GM23248 (cell line): ENCODE results near the gene BTBD8.

Source experiments
- EZH2 ChIP-seq: fragments of 200-600 bp; sonication (generic); IDR thresholded peaks from 2 replicates; pipeline ENCODE4 v1.6.1; 2018; ENCODE audit warnings: antibody characterized with exemption, mild to moderate bottlenecking; ENCODE audit not compliant: insufficient read depth, poor library complexity, severe bottlenecking
- EZH2phosphoT487 ChIP-seq: fragments of 200-600 bp; sonication (generic); IDR thresholded peaks from 2 replicates; pipeline ENCODE4 v1.6.1; 2018; ENCODE audit warnings: antibody characterized with exemption, moderate library complexity, mild to moderate bottlenecking, low read depth; ENCODE audit not compliant: insufficient read depth

DNA sequence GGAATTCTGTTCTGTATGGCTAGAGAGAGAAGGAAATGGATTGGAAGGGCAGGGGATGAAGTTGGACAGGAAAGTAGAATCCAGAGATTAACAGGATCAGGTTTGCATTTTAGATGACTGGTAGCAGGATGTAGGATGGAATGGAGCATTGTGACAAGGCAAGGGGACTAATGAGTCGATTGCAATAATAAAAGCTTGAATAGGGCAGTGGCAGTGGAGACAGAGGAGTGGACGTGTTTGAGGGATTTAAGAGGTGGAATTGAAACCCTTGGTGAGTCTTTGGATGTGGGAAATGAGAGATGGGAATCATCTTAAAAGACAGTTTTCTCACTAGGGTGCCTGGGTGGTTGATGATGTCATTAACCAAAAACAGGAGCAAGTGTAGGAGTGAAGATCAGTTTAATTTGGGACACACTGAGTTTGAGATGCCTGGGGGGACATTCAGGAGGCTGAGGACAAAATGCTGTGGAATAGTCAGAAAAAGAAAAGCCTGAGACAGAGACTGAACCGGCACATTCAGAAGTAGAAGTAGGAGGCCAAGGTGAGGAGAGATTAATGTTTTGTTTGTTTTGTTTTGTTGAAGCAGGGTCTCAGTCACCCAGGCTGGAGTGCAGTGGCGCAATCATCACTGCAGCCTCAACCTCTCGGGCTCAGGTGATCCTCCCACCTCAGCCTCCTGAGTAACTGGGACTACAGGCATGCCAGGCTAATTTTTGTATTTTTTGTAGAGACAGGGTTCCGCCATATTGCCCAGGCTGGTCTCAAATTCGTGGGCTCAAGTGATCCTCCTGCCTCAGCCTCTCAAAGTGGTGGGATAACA is 108.5 kb downstream of the BTBD8 start:
- TF ChIP-seq EZH2: no peak
- no peak for TF ChIP-seq EZH2phosphoT487
